ENCODE measurements around the gene VAMP2.

VAMP2 gene

DNA sequence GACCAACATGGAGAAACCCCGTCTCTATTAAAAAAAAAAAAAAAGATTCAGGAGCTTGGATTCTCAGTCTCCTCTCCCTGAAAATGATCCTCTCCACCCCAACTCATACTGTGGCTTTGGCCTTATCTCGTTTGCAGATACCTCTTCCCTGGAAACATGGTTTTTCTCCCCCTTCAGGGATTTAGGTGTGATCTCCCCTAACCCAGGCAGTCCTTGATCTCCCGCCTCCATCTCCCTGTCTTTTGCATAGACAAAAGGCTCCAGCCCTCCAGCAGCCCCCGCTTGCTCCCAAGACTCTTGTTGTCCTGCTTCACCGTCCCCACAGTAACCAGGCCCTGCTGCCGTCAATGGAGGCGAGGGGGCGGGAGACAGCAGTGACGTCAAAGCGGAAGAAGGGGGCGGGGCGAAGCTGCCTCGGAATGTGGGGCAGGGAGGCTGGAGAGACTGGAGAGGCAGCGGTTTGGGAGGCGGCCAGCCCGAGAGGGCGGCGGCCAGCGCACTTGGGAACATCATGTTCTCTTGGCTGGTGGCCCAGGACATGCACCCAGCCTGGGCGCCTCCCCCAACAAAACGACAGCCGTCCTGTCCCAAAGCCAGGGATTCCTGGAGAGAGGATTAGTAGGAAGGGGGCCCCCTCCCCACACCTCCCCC, 8.7 kb downstream of the VAMP2 start:
- CTCF ChIA-PET, result interaction anchor here (0.6 to 7.3 kb wide), 11 partner anchors 15 to 1362 kb away, joined by 3 to 91 read pairs (median 4); partner anchors contain the start of genes ALOX12B and ALOXE3
- H3K4me1 ChIP-seq (ENCODE audit: control insufficient read depth, insufficient read depth, low read length), result peaks cover 25% of the 10 kb centered on the region
- POLR2A ChIA-PET, result interaction anchor here (0.6 to 2.0 kb wide), 15 partner anchors 9 to 297 kb away, joined by 3 to 16 read pairs (median 4); partner anchors contain the start of genes ALOXE3, AURKB, BORCS6 and KRABD2
- TF ChIP-seq ZNF350 (tag by site-specific recombination; IDR thresholded peaks at IDR 0.05) (no peak), IKZF3 (tag by site-specific recombination; IDR thresholded peaks at IDR 0.05) (peak; percentile 99), ZBTB1 (tag by site-specific recombination; IDR thresholded peaks at IDR 0.05) (peak; percentile 12; the same call in 1 of the 2 replicates), AEBP2 (tag by site-specific recombination; IDR thresholded peaks at IDR 0.05; ENCODE audit: borderline replicate concordance) (no peak), KLF9 (tag by site-specific recombination; IDR thresholded peaks at IDR 0.05; ENCODE audit: low read depth) (peak; percentile 97), ZIC2 (tag by site-specific recombination; IDR thresholded peaks at IDR 0.05) (no peak), GLIS2 (tag by site-specific recombination; IDR thresholded peaks at IDR 0.05) (peak; percentile 96), ZNF449 (tag by site-specific recombination; IDR thresholded peaks at IDR 0.05) (peak; percentile 48; the same call in 1 of the 2 replicates), ZNF518A (tag by site-specific recombination; conservative IDR thresholded peaks at IDR 0.05; ENCODE audit: low read depth) (no peak; the same call in 1 of the 2 replicates), EGR2 (tag by site-specific recombination; IDR thresholded peaks at IDR 0.05; ENCODE audit: low read depth) (peak; percentile 89), ZNF302 (tag by site-specific recombination; IDR thresholded peaks at IDR 0.05; ENCODE audit: low read depth) (no peak), ZBTB20 (tag by site-specific recombination; IDR thresholded peaks at IDR 0.05) (peak; percentile 18; the same call in 1 of the 2 replicates), ATF2 (tag by site-specific recombination; IDR thresholded peaks at IDR 0.05; ENCODE audit: low read depth) (peak; percentile 76), REST (tag by site-specific recombination; IDR thresholded peaks at IDR 0.05) (peak; percentile 37; the same call in 1 of the 2 replicates), ZNF292 (tag by site-specific recombination; IDR thresholded peaks at IDR 0.05; ENCODE audit: borderline replicate concordance, low read depth) (no peak)
- TF ChIP-seq, protein P1, sequence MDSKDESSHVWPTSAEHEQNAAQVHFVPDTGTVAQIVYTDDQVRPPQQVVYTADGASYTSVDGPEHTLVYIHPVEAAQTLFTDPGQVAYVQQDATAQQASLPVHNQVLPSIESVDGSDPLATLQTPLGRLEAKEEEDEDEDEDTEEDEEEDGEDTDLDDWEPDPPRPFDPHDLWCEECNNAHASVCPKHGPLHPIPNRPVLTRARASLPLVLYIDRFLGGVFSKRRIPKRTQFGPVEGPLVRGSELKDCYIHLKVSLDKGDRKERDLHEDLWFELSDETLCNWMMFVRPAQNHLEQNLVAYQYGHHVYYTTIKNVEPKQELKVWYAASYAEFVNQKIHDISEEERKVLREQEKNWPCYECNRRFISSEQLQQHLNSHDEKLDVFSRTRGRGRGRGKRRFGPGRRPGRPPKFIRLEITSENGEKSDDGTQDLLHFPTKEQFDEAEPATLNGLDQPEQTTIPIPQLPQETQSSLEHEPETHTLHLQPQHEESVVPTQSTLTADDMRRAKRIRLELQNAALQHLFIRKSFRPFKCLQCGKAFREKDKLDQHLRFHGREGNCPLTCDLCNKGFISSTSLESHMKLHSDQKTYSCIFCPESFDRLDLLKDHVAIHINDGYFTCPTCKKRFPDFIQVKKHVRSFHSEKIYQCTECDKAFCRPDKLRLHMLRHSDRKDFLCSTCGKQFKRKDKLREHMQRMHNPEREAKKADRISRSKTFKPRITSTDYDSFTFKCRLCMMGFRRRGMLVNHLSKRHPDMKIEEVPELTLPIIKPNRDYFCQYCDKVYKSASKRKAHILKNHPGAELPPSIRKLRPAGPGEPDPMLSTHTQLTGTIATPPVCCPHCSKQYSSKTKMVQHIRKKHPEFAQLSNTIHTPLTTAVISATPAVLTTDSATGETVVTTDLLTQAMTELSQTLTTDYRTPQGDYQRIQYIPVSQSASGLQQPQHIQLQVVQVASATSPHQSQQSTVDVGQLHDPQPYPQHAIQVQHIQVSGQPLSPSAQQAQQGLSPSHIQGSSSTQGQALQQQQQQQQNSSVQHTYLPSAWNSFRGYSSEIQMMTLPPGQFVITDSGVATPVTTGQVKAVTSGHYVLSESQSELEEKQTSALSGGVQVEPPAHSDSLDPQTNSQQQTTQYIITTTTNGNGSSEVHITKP (tag by site-specific recombination; IDR thresholded peaks at IDR 0.05), result peak; percentile 70
- TF ChIP-seq, protein P2, sequence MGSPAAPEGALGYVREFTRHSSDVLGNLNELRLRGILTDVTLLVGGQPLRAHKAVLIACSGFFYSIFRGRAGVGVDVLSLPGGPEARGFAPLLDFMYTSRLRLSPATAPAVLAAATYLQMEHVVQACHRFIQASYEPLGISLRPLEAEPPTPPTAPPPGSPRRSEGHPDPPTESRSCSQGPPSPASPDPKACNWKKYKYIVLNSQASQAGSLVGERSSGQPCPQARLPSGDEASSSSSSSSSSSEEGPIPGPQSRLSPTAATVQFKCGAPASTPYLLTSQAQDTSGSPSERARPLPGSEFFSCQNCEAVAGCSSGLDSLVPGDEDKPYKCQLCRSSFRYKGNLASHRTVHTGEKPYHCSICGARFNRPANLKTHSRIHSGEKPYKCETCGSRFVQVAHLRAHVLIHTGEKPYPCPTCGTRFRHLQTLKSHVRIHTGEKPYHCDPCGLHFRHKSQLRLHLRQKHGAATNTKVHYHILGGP (tag by site-specific recombination; IDR thresholded peaks at IDR 0.05), result peak; percentile 91

More for the DNA sequence above, 8.7 kb downstream of the VAMP2 start:
- peak overlapping the region; percentile 74 for H3K27ac ChIP-seq (ENCODE audit: extremely low read depth, low read depth, low read length)
- no peaks in the 10 kb centered on the region for H3K9me3 ChIP-seq (ENCODE audit: control insufficient read depth, insufficient read depth, low read depth, low read length)
- H3K4me3 ChIP-seq (ENCODE audit: low read depth, low read length), result peak overlapping the region; percentile 13
- H3K36me3 ChIP-seq (ENCODE audit: control insufficient read depth in 2 of 2, insufficient read depth in 1 of 2, low read length in 2 of 2), result peaks cover 4 to 21% of the 10 kb centered on the region in 2 experiments; a peak in 2 of 3 replicates

All from HEK293 (cell line).